DND-41 (cell line): ENCODE data around the gene PHACTR1.

Experiments used
- ATAC-seq: fragments of 200-7000 bp; cut with Tn5 transposase; 3 replicates; pipeline ENCODE4 v1.9.1; 2021; ENCODE audit warnings: low read depth; ENCODE audit not compliant: insufficient read depth
- DNase-seq: peaks from one replicate; pipeline ENCODE4 v3.0.0-alpha.2; 2020
- H2AFZ ChIP-seq: 2 replicates; pipeline ENCODE4 v1.6.0; 2012; ENCODE audit warnings: low read depth, low read length
- H3K27ac ChIP-seq: 2 replicates; pipeline ENCODE4 v1.5.1; 2012; ENCODE audit warnings: low read length, inconsistent platforms
- H3K27me3 ChIP-seq: fragments of 200-600 bp; sonication (generic); 2 replicates; pipeline ENCODE4 v1.6.0; 2012; ENCODE audit warnings: low read length, mild to moderate bottlenecking, inconsistent platforms; ENCODE audit not compliant: insufficient read depth, poor library complexity
- H3K36me3 ChIP-seq: 2 replicates; pipeline ENCODE4 v1.5.1; 2012; ENCODE audit warnings: low read length, inconsistent platforms; ENCODE audit not compliant: insufficient read depth
- H3K4me1 ChIP-seq: 2 replicates; pipeline ENCODE4 v1.5.1; 2012; ENCODE audit warnings: mild to moderate bottlenecking, low read length; ENCODE audit not compliant: insufficient read depth
- H3K4me2 ChIP-seq: 2 replicates; pipeline ENCODE4 v1.6.0; 2012; ENCODE audit warnings: mild to moderate bottlenecking, moderate library complexity, low read length, inconsistent platforms; ENCODE audit not compliant: insufficient read depth
- H3K4me3 ChIP-seq, 2 experiments: fragments of 200-600 bp in 1 of 2; shearing (Covaris generic) in 1 of 2; 2 replicates each; pipeline ENCODE4 v1.5.1; 2012 to 2016; ENCODE audit warnings: inconsistent platforms in 2 of 2, low read length in 2 of 2, mild to moderate bottlenecking in 2 of 2, low read depth in 1 of 2, moderate library complexity in 1 of 2
- H3K79me2 ChIP-seq: 2 replicates; pipeline ENCODE4 v1.6.0; 2012; ENCODE audit warnings: low read length, inconsistent platforms; ENCODE audit not compliant: insufficient read depth
- H3K9ac ChIP-seq: 2 replicates; pipeline ENCODE4 v1.6.0; 2012; ENCODE audit warnings: low read depth, mild to moderate bottlenecking, inconsistent platforms, low read length, moderate library complexity
- H3K9me3 ChIP-seq: 2 replicates; pipeline ENCODE4 v1.5.1; 2012; ENCODE audit warnings: low read length, moderate library complexity, mild to moderate bottlenecking, inconsistent platforms; ENCODE audit not compliant: insufficient read depth, severe bottlenecking
- H4K20me1 ChIP-seq: 2 replicates; pipeline ENCODE4 v1.6.0; 2012; ENCODE audit warnings: low read length; ENCODE audit not compliant: insufficient read depth
- EZH2 ChIP-seq: IDR thresholded peaks from 3 replicates; pipeline ENCODE4 v1.6.1; 2012; ENCODE audit warnings: borderline replicate concordance, low read depth, mild to moderate bottlenecking, moderate library complexity, low read length, inconsistent platforms; ENCODE audit not compliant: severe bottlenecking
- TF ChIP-seq, protein P1 (sequence below): IDR thresholded peaks from 2 replicates; pipeline ENCODE4 v1.5.1; 2012; ENCODE audit warnings: borderline replicate concordance, low read length, moderate library complexity, mild to moderate bottlenecking; ENCODE audit not compliant: poor library complexity, severe bottlenecking; ENCODE audit errors: extremely low read depth

PHACTR1 gene

DNA sequence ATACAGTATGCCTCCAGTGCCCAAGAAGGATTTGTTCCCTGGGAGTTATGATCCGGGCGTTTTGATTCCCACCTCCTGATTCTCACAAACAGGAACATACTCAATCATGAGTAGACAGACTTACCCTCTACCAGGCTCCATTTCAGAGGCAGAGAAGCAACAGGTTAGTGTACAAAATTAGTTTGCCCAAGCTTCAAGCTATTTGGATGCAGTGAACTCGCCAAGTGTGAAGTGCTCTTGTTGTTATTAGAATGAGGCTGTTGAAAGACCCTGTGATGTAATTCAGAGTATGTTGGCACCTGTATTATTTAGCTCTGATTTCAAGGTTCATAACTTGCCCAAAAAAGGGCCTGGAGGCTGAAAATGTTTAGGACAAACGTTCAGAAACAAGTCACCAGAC is 247.0 kb downstream of the PHACTR1 start:
- ATAC-seq, result no peak
- no peak overlapping the region for H2AFZ ChIP-seq
- no peak for DNase-seq
- no peak overlapping the region for H3K27ac ChIP-seq
- no peak overlapping the region for H3K4me2 ChIP-seq
- H3K9me3 ChIP-seq, result no peaks in the 10 kb centered on the region
- H3K27me3 ChIP-seq, result peaks cover 10% of the 10 kb centered on the region
- no peak overlapping the region for H3K9ac ChIP-seq
- no peaks in the 10 kb centered on the region for H3K4me1 ChIP-seq
- H3K36me3 ChIP-seq, result no peaks in the 10 kb centered on the region
- TF ChIP-seq, protein P1, sequence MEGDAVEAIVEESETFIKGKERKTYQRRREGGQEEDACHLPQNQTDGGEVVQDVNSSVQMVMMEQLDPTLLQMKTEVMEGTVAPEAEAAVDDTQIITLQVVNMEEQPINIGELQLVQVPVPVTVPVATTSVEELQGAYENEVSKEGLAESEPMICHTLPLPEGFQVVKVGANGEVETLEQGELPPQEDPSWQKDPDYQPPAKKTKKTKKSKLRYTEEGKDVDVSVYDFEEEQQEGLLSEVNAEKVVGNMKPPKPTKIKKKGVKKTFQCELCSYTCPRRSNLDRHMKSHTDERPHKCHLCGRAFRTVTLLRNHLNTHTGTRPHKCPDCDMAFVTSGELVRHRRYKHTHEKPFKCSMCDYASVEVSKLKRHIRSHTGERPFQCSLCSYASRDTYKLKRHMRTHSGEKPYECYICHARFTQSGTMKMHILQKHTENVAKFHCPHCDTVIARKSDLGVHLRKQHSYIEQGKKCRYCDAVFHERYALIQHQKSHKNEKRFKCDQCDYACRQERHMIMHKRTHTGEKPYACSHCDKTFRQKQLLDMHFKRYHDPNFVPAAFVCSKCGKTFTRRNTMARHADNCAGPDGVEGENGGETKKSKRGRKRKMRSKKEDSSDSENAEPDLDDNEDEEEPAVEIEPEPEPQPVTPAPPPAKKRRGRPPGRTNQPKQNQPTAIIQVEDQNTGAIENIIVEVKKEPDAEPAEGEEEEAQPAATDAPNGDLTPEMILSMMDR, result no peak
- no peak for TF ChIP-seq EZH2
- H3K4me3 ChIP-seq, result no peak overlapping the region
- no peaks in the 10 kb centered on the region for H4K20me1 ChIP-seq
- no peaks in the 10 kb centered on the region for H3K79me2 ChIP-seq

DNA sequence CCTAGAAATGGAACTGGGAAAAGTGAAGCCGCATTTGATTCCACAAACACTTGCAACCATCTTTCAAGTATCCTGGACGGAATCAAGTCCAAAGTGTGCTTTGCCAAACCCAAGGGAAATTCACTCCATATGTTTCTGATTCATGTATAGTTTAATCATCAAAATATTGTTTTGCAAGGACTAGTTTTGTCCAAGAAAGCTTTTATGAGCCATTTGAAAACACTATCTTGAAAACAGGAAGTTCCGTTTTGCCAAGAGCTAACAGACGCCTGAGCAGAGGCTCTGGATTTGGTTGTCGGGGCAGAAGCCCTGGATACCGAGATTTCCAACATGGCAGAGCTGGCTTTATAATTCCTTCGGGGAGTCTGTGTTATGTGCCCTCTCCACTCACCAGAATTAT is 251.1 kb downstream of the PHACTR1 start:
- no peak for TF ChIP-seq EZH2
- TF ChIP-seq, protein P1, result no peak
- ATAC-seq (no peak), DNase-seq (no peak)
- H3K79me2 ChIP-seq, result no peaks in the 10 kb centered on the region
- H3K4me1 ChIP-seq, result no peaks in the 10 kb centered on the region
- peaks cover 6% of the 10 kb centered on the region for H3K27me3 ChIP-seq
- H3K4me3 ChIP-seq, result no peak overlapping the region
- no peak overlapping the region for H2AFZ ChIP-seq
- H3K36me3 ChIP-seq, result no peaks in the 10 kb centered on the region
- no peaks in the 10 kb centered on the region for H4K20me1 ChIP-seq
- H3K27ac ChIP-seq, result no peak overlapping the region
- H3K9me3 ChIP-seq, result no peaks in the 10 kb centered on the region
- no peak overlapping the region for H3K4me2 ChIP-seq
- H3K9ac ChIP-seq, result no peak overlapping the region

DNA sequence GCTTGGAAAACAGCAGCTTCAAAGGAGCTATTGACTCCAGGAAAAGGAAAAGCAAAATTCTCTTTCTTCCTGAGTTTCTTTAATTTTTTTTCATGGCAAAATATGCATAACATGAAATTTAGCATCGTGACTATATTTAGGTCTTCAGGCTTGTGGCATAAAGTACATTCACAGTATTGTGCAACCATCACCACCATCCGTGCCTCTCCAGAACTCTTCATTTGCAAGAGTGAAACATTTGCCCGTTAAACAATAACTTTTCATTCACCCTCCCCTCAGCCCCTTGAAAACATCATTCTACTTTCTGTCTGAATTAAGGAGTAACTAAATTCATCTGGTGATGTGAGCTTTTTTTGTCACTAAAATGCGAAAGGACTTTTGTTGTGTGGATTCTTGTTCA is 251.7 kb downstream of the PHACTR1 start:
- H2AFZ ChIP-seq, result no peak overlapping the region
- DNase-seq (no peak), ATAC-seq (no peak)
- H4K20me1 ChIP-seq, result no peaks in the 10 kb centered on the region
- TF ChIP-seq, protein P1, result no peak
- no peak for TF ChIP-seq EZH2
- H3K4me3 ChIP-seq, result no peak overlapping the region
- H3K27ac ChIP-seq, result no peak overlapping the region
- H3K9ac ChIP-seq, result no peak overlapping the region
- H3K27me3 ChIP-seq, result peaks cover 6% of the 10 kb centered on the region
- no peaks in the 10 kb centered on the region for H3K79me2 ChIP-seq
- no peaks in the 10 kb centered on the region for H3K36me3 ChIP-seq
- H3K4me1 ChIP-seq, result no peaks in the 10 kb centered on the region
- H3K4me2 ChIP-seq, result no peak overlapping the region
- no peaks in the 10 kb centered on the region for H3K9me3 ChIP-seq

DNA sequence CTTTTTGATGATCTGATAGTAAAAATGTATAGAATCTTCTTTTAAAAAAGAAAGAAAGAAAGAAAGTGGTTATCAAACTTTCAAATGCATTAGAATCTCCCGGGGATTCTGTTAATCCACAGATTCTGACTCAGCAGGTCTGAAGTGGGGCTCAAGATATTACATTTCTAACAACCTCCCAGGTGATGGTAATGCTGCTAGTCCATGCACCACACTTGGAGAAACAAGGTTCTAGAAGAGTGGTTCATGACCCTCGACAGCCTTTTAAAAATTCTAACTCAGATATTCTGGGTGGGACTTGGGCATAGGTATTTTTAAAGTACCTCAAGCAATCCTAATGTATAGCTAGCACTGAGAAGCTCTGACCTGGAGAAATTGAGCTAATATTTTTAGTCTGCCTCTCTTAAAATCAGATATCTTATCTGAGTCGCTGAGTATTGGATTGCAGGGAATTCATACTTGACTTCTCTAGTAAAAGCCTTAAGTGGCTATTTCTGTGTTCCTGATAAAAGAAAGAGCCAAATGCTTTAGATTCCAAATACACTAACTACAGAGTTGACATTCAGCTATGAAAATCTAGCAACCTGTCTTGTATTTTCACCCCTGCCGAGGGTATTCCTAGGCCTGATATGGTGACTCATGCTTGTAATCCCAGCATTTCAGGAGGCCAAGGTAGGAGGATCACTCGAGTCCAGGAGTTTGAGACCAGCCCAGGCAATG is 252.4 kb downstream of the PHACTR1 start:
- Histone ChIP-seq H2AFZ (no peak overlapping the region), H3K36me3 (no peaks in the 10 kb centered on the region), H3K79me2 (no peaks in the 10 kb centered on the region), H4K20me1 (no peaks in the 10 kb centered on the region), H3K9me3 (no peaks in the 10 kb centered on the region), H3K27ac (no peak overlapping the region), H3K4me1 (no peaks in the 10 kb centered on the region), H3K4me3 (no peak overlapping the region), H3K9ac (no peak overlapping the region), H3K27me3 (peaks cover 6% of the 10 kb centered on the region), H3K4me2 (no peak overlapping the region)
- DNase-seq (no peak), ATAC-seq (no peak)
- no peak for TF ChIP-seq EZH2
- TF ChIP-seq, protein P1, result no peak
